SK-N-SH (cell line): ENCODE results near the gene TBX21. TPM values are rescaled to one million over a fixed set of nuclear protein-coding genes. Genes with fewer than 3 reads are reported as not detected.

Experiments used
- CTCF ChIA-PET: fragments of 300-600, 350-600 bp; formaldehyde crosslinking; extraction: SDS; loops from one replicate; lab custom pipeline; 2021; lab: Yijun Ruan, JAX
- POLR2A ChIA-PET: fragments of 350-600 bp; sonication (Branson Sonifier 250); formaldehyde crosslinking; extraction: SDS; loops from one replicate; lab custom pipeline; 2020; ENCODE audit warnings: antibody characterized with exemption, inconsistent platforms; lab: Yijun Ruan, JAX
- DNase-seq: peaks from one replicate; pipeline ENCODE4 v3.0.0; 2012
- H2AFZ ChIP-seq: fragments of 200-600 bp; sonication (generic); 2 replicates; pipeline ENCODE4 v1.8.1; 2016; ENCODE audit warnings: antibody characterized with exemption, mild to moderate bottlenecking, low read depth
- H3F3A ChIP-seq: fragments of 200-600 bp; sonication (generic); replicated peaks from 2 replicates; pipeline ENCODE3; 2016; ENCODE audit warnings: antibody characterized with exemption, mild to moderate bottlenecking; ENCODE audit not compliant: insufficient read depth
- H3K27ac ChIP-seq, 2 experiments: fragments of 200-500 bp in 1 of 2; fragments of 200-600 bp in 1 of 2; sonication (Bioruptor generic) in 1 of 2; sonication (generic), shearing (Covaris generic) in 1 of 2; 2 replicates each; pipeline versions ENCODE4 v1.5.1 to v1.6.1; 2014 to 2016; ENCODE audit warnings: low read depth in 2 of 2, inconsistent platforms in 1 of 2, low read length in 1 of 2, mild to moderate bottlenecking in 1 of 2, mixed read lengths in 1 of 2
- H3K27me3 ChIP-seq: fragments of 200-600 bp; sonication (generic), shearing (Covaris generic); 2 replicates; pipeline ENCODE4 v1.6.1; 2016; ENCODE audit warnings: mixed run types; ENCODE audit not compliant: insufficient read depth
- H3K36me3 ChIP-seq, 2 experiments: fragments of 200-500 bp in 1 of 2; fragments of 200-600 bp in 1 of 2; sonication (Bioruptor generic) in 1 of 2; sonication (generic) in 1 of 2; replicated peaks in 1 of 2; 2 replicates each; pipeline versions ENCODE3 to v1.5.1; 2014 to 2016; ENCODE audit warnings: low read length in 1 of 2, mild to moderate bottlenecking in 1 of 2; ENCODE audit not compliant: insufficient read depth in 2 of 2, control insufficient read depth in 1 of 2
- H3K4me1 ChIP-seq, 2 experiments: fragments of 200-500 bp in 1 of 2; fragments of 200-600 bp in 1 of 2; sonication (Bioruptor generic) in 1 of 2; sonication (generic), shearing (Covaris generic) in 1 of 2; 2 replicates each; pipeline versions ENCODE4 v1.5.1 to v1.6.1; 2014 to 2016; ENCODE audit warnings: low read depth in 1 of 2, low read length in 1 of 2, mixed run types in 1 of 2; ENCODE audit not compliant: insufficient read depth in 2 of 2, control insufficient read depth in 1 of 2
- H3K4me2 ChIP-seq: fragments of 200-600 bp; sonication (generic), shearing (Covaris generic); 2 replicates; pipeline ENCODE4 v1.6.1; 2017; ENCODE audit warnings: mixed run types
- H3K4me3 ChIP-seq, 2 experiments: fragments of 200-500 bp in 1 of 2; fragments of 200-600 bp in 1 of 2; sonication (Bioruptor generic) in 1 of 2; sonication (generic), shearing (Covaris generic) in 1 of 2; 2 replicates each; pipeline versions ENCODE4 v1.5.1 to v1.8.1; 2014 to 2016; ENCODE audit warnings: low read depth in 2 of 2, inconsistent platforms in 1 of 2, low read length in 1 of 2, mild to moderate bottlenecking in 1 of 2, mixed read lengths in 1 of 2, moderate library complexity in 1 of 2
- H3K79me2 ChIP-seq: fragments of 200-600 bp; sonication (generic); 2 replicates; pipeline ENCODE4 v1.8.1; 2017; ENCODE audit warnings: mild to moderate bottlenecking; ENCODE audit not compliant: insufficient read depth
- H3K9ac ChIP-seq: fragments of 200-600 bp; sonication (generic); 2 replicates; pipeline ENCODE4 v1.6.1; 2017; ENCODE audit warnings: mixed run types
- H3K9me2 ChIP-seq: fragments of 200-600 bp; sonication (generic); 2 replicates; pipeline ENCODE4 v1.6.1; 2017; ENCODE audit warnings: mixed run types
- H3K9me3 ChIP-seq: fragments of 200-600 bp; sonication (generic); 2 replicates; pipeline ENCODE4 v1.6.1; 2017; ENCODE audit warnings: mixed run types, mild to moderate bottlenecking, moderate library complexity
- H4K20me1 ChIP-seq: fragments of 200-600 bp; sonication (generic); 2 replicates; pipeline ENCODE4 v1.6.1; 2017; ENCODE audit warnings: mild to moderate bottlenecking, mixed run types; ENCODE audit not compliant: insufficient read depth
- CHD2 ChIP-seq: fragments of 150-350 bp; IDR thresholded peaks from 2 replicates; pipeline ENCODE4 v1.6.1; 2018; ENCODE audit warnings: low read length; ENCODE audit not compliant: partially characterized antibody
- CTCF ChIP-seq: fragments of 200-600 bp; sonication (generic); IDR thresholded peaks from 2 replicates; pipeline ENCODE4 v1.6.1; 2017; ENCODE audit warnings: antibody characterized with exemption, mild to moderate bottlenecking, moderate library complexity
- EP300 ChIP-seq, 2 experiments: IDR thresholded peaks; 2 replicates each; pipeline versions ENCODE4 v1.4.0 to v1.6.1; 2012; ENCODE audit warnings: borderline replicate concordance in 1 of 2, low read depth in 1 of 2, low read length in 1 of 2
- EZH2phosphoT487 ChIP-seq: fragments of 200-600 bp; sonication (generic); IDR thresholded peaks from 2 replicates; pipeline ENCODE4 v1.6.1; 2017; ENCODE audit warnings: low read depth, mixed run types, mild to moderate bottlenecking, antibody characterized with exemption, moderate library complexity, borderline replicate concordance
- FOSL2 ChIP-seq: IDR thresholded peaks from 2 replicates; pipeline ENCODE4 v1.4.0; 2012; ENCODE audit warnings: low read depth, mild to moderate bottlenecking, moderate library complexity, borderline replicate concordance
- GABPA ChIP-seq: IDR thresholded peaks from 2 replicates; pipeline ENCODE4 v1.4.0; 2012; ENCODE audit warnings: low read depth, mild to moderate bottlenecking
- GATA2 ChIP-seq: sonication (generic); formaldehyde crosslinking; IDR thresholded peaks from 2 replicates; pipeline ENCODE4 v1.5.0; 2020; ENCODE audit warnings: mild to moderate bottlenecking, missing genetic modification reagents
- IRF3 ChIP-seq: fragments of 150-350 bp; IDR thresholded peaks from 2 replicates; pipeline ENCODE4 v1.6.1; 2016; ENCODE audit warnings: mild to moderate bottlenecking, low read depth, low read length
- JUND ChIP-seq: IDR thresholded peaks from 2 replicates; pipeline ENCODE4 v1.4.0; 2012
- MEF2A ChIP-seq: IDR thresholded peaks from 2 replicates; pipeline ENCODE4 v1.4.0; 2012; ENCODE audit warnings: low read depth, borderline replicate concordance
- NFIC ChIP-seq: IDR thresholded peaks from 2 replicates; pipeline ENCODE4 v1.4.0; 2012; ENCODE audit warnings: borderline replicate concordance
- NRF1 ChIP-seq: IDR thresholded peaks from 2 replicates; pipeline ENCODE4 v1.6.1; 2012; ENCODE audit warnings: low read depth, mild to moderate bottlenecking, low read length
- RCOR1 ChIP-seq: fragments of 150-350 bp; IDR thresholded peaks from 2 replicates; pipeline ENCODE4 v1.6.1; 2017; ENCODE audit warnings: antibody characterized with exemption, low read length
- REST ChIP-seq: IDR thresholded peaks from 2 replicates; pipeline ENCODE4 v1.6.1; 2012; ENCODE audit warnings: mild to moderate bottlenecking, low read depth, low read length, moderate library complexity
- RFX5 ChIP-seq: IDR thresholded peaks from 2 replicates; pipeline ENCODE4 v1.6.1; 2012; ENCODE audit warnings: mild to moderate bottlenecking, improper control_type of control experiment, low read length
- SIN3A ChIP-seq: IDR thresholded peaks from 2 replicates; pipeline ENCODE4 v1.6.1; 2012; ENCODE audit warnings: low read depth, mild to moderate bottlenecking, low read length, moderate library complexity, borderline replicate concordance
- SMC3 ChIP-seq: IDR thresholded peaks from 2 replicates; pipeline ENCODE4 v1.6.1; 2012; ENCODE audit warnings: low read depth, low read length, improper control_type of control experiment
- TAF1 ChIP-seq: IDR thresholded peaks from 2 replicates; pipeline ENCODE4 v1.6.1; 2012; ENCODE audit warnings: low read depth, mild to moderate bottlenecking, low read length, moderate library complexity, borderline replicate concordance
- YY1 ChIP-seq: IDR thresholded peaks from 2 replicates; pipeline ENCODE4 v1.4.0; 2012; ENCODE audit warnings: low read depth, mild to moderate bottlenecking
- WGBS: methylation state at CpG from one replicate; pipeline ENCODE4 v1.1.6; 2017; ENCODE audit warnings: low lambda C conversion rate; 5-methylcytosine and 5-hydroxymethylcytosine counted together
- polyA plus RNA-seq, 3 experiments: library from polyadenylated mRNA; depleted of rRNA; stranded (reverse); fragments of >200 nt; gene quantifications; 2 replicates each; pipeline ENCODE4 v1.2.3, GENCODE V29; 2012

The TBX21 gene
- polyA plus RNA-seq, 1 of the 3 experiments (the other 2 are of a cell fraction), result not detected

- no peak for TF ChIP-seq REST
Observed at GRCh38 chr17:47704116-47704515, 28.9 kb upstream of the TBX21 start (continued).

GRCh38 chr17:47704736-47705135, 28.3 kb upstream of the TBX21 start:
- peaks cover 3% of the 10 kb centered on the region; the same call in 1 of the 2 replicates for H4K20me1 ChIP-seq
- peaks cover 6 to 19% of the 10 kb centered on the region in 2 experiments for H3K36me3 ChIP-seq
- no peak for TF ChIP-seq JUND
- TF ChIP-seq YY1, result no peak
- TF ChIP-seq TAF1, result no peak
- TF ChIP-seq FOSL2, result no peak
- TF ChIP-seq GATA2 (CRISPR knock-in tag), result no peak
- no peak for TF ChIP-seq NRF1
- TF ChIP-seq CHD2, result no peak
- TF ChIP-seq GABPA, result no peak
- no peak for TF ChIP-seq SMC3
- TF ChIP-seq EP300 (IDR thresholded peaks at IDR 0.05; ENCODE audit: borderline replicate concordance in 1 of 2, low read depth in 1 of 2, low read length in 1 of 2), result no peak
- no peak for TF ChIP-seq REST
- TF ChIP-seq SIN3A, result no peak
- TF ChIP-seq MEF2A, result no peak
- no peak for TF ChIP-seq CTCF
- TF ChIP-seq IRF3, result no peak
- no peak for TF ChIP-seq EZH2phosphoT487
- no peak for TF ChIP-seq NFIC
- no peak for TF ChIP-seq RCOR1
- no peak for TF ChIP-seq RFX5
- no peak overlapping the region for H3K27ac ChIP-seq
- no peaks in the 10 kb centered on the region for H3F3A ChIP-seq
- CTCF ChIA-PET, result interaction anchor here (1.1 to 5.2 kb wide), 5 partner anchors 9 to 104 kb away, joined by 3 to 42 read pairs (median 5); no protein-coding TSS in a partner anchor
- H3K9me2 ChIP-seq, result no peaks in the 10 kb centered on the region
- no peaks in the 10 kb centered on the region for H3K79me2 ChIP-seq
- DNase-seq, result no peak
- no peak overlapping the region for H3K9ac ChIP-seq
- POLR2A ChIA-PET, result interaction anchor here (0.6 kb wide), 1 partner anchor 11 kb away, joined by 3 read pairs; the partner anchor contains the start of gene TBKBP1
- H3K9me3 ChIP-seq, result no peaks in the 10 kb centered on the region
- H3K4me3 ChIP-seq, result no peak overlapping the region
- 66% methylated on average over 6 of the region's 6 CpGs for WGBS
- H3K4me2 ChIP-seq, result no peak overlapping the region
- H2AFZ ChIP-seq, result no peak overlapping the region
- no peaks in the 10 kb centered on the region for H3K27me3 ChIP-seq
- H3K4me1 ChIP-seq, result peaks cover 0 to 4% of the 10 kb centered on the region in 2 experiments; a peak in 2 of 4 replicates
